Aorta (tissue), 5 donors: ENCODE data around the gene SOD2. TPM values are rescaled to one million over a fixed set of nuclear protein-coding genes. Genes with fewer than 3 reads are reported as not detected.
"Not testable (repeated sequence)": the region's sequence is repeated elsewhere in the genome, so short reads cannot be mapped to it uniquely, and the experiment has no call there.

Experiments
- ATAC-seq: fragments of 200-7000 bp; cut with Tn5 transposase; one replicate; pipeline ENCODE4 v1.9.1; 2022; ENCODE audit warnings: moderate library complexity; ENCODE audit not compliant: low FRiP score
- DNase-seq, 2 donors: peaks; one replicate each; pipeline ENCODE4 v3.0.0-alpha.2; 2020
- H3K27ac ChIP-seq, 2 donors: one replicate each; pipeline ENCODE4 v1.5.1; 2013; ENCODE audit warnings: low read length in 2 of 2, mild to moderate bottlenecking in 2 of 2, moderate library complexity in 2 of 2, control low read depth in 1 of 2, inconsistent platforms in 1 of 2, low read depth in 1 of 2
- H3K27me3 ChIP-seq, 2 donors: one replicate each; pipeline ENCODE4 v1.6.1; 2013; ENCODE audit warnings: control low read depth in 1 of 2, low read length in 1 of 2, mild to moderate bottlenecking in 1 of 2, moderate library complexity in 1 of 2; ENCODE audit not compliant: insufficient read depth in 2 of 2, control insufficient read depth in 1 of 2
- H3K36me3 ChIP-seq, 2 donors: one replicate each; pipeline ENCODE4 v1.6.1; 2013; ENCODE audit warnings: control low read depth in 1 of 2, low read length in 1 of 2, mild to moderate bottlenecking in 1 of 2; ENCODE audit not compliant: insufficient read depth in 2 of 2, control insufficient read depth in 1 of 2
- H3K4me1 ChIP-seq, 2 donors: one replicate each; pipeline ENCODE4 v1.6.1; 2013; ENCODE audit warnings: low read length in 2 of 2, control low read depth in 1 of 2, mild to moderate bottlenecking in 1 of 2, moderate library complexity in 1 of 2; ENCODE audit not compliant: insufficient read depth in 2 of 2, control insufficient read depth in 1 of 2
- H3K4me3 ChIP-seq, 2 donors: one replicate each; pipeline ENCODE4 v1.5.1; 2013; ENCODE audit warnings: low read length in 2 of 2, control low read depth in 1 of 2, mild to moderate bottlenecking in 1 of 2
- H3K9me3 ChIP-seq: one replicate; pipeline ENCODE4 v1.6.1; 2013; ENCODE audit warnings: mild to moderate bottlenecking, low read length; ENCODE audit not compliant: control insufficient read depth
- WGBS, 2 donors: extraction: QIAGEN DNeasy Blood & Tissue Kit; methylation state at CpG; one replicate each; pipeline ENCODE4 v1.1.7; 2013; 5-methylcytosine and 5-hydroxymethylcytosine counted together
- intact Hi-C, 2 donors: fragments of 100-400 bp; cut with DNase I; formaldehyde crosslinking; loops; one replicate each; pipeline versions ENCODE4 v1.14.2 to v1.15.0; 2022
- polyA plus RNA-seq, 2 donors: library from polyadenylated mRNA; stranded (reverse); fragments of 200-250 nt; gene quantifications; one replicate each; pipeline ENCODE4 v1.2.3, GENCODE V29; 2013
- total RNA-seq, 2 donors: library from RNA; stranded (reverse); fragmentation: NEBNext Ultra II Directional; extraction: Animal tissue kit (Norgen Biotek cat#: 25700); gene quantifications; one replicate each; pipeline ENCODE4 v1.2.1, GENCODE V29; 2021
- donor health status: healthy with polysubstance abuse.
- donor health status: Bipolar disorder and iron deficiency.
- donor health status: DM: no; HTN: no; CAD: no.
- donor health status: DM: no; HTN: no; CAD: no.
- donor health status: DM: yes; HTN: yes; CAD: no.

SOD2 gene
- total and polyA plus RNA-seq, 4 donors = 98.1 to 624 (median 298) TPM

DNA sequence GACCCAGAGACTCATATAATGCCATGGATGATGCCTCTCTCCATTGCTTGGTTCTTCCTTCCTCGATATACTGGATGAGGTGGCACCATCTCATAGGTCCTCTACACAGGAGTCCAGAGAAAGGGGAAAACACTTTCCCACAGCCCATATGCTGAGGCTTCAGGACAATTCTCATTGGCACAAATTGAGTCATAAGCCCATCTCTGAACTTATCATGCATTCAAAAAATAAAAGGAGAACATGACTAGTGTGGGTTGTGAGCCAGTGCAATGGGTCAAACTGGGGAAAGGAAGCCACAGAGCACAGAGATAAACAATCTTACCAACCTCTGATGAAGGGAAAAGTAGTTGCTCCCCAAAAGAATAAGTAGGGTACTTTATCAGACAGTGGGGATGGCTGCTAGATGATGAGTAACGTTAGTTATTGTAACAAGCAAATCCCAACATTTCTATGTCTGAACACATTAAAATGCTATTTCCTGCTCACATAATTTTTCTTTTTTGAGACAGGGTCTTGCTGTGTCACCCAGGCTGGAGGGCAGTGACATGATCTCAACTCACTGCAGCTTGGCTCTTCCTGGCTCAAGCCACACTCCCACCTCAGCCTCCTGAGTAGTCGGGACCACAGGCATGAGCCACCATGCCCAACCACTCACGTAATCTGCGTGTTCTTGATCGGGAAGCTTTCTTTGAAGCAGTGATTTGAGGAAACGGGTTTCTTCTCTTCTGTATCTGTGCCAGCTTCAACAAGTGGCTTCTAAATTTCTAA is 27.0 kb downstream of the SOD2 start:
- Histone ChIP-seq H3K27ac (no peak overlapping the region), H3K4me3 (no peak overlapping the region), H3K4me1 (no peaks in the 10 kb centered on the region), H3K27me3 (no peaks in the 10 kb centered on the region), H3K36me3 (no peaks in the 10 kb centered on the region), H3K9me3 (no peaks in the 10 kb centered on the region)
- intact Hi-C loops = no loop called here
- DNase-seq = no peak
- 74 to 82% methylated on average over 7 of the region's 7 CpGs for WGBS, 2 donors
- no peak for ATAC-seq

DNA sequence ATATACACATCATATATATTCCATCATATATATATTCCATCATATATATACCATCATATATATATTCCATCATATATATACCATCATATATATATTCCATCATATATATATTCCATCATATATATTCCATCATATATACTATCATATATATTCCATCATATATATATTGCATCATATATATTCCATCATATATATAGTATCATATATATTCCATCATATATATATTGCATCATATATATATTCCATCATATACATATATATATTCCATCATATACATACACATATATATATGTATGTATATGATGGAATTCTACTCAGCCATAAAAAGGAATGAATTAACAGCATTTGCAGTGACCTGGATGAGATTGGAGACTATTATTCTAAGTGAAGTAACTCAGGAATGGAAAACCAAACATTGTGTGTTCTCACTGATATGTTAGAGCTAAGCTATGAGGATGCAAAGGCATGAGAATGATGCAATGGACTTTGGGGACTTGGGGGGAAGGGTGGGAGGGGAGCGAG is 29.6 kb downstream of the SOD2 start:
- intact Hi-C loops, H3K4me3 ChIP-seq, H3K27me3 ChIP-seq, DNase-seq, ATAC-seq, H3K36me3 ChIP-seq, H3K4me1 ChIP-seq, H3K9me3 ChIP-seq, H3K27ac ChIP-seq: not testable (repeated sequence)
- WGBS, 2 donors = 68 to 81% methylated on average over 1 of the region's 1 CpG

DNA sequence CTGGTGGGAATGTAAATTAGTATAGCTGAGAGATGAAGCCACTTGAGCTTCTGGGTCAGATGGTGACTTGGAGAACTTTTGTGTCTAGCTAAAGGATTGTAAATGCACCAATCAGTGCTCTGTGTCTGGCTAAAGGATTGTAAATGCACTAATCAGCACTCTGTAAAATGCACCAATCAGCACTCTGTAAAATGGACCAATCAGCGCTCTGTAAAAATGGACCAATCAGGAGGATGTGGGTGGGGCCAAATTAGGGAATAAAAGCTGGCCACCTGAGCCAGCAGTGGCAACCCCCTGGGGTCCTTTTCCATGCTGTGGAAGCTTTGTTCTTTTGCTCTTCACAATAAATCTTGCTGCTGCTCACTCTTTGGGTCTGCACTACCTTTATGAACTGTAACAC is 31.1 kb downstream of the SOD2 start:
- H3K4me1 ChIP-seq, H3K27ac ChIP-seq, H3K36me3 ChIP-seq, H3K27me3 ChIP-seq, DNase-seq, H3K4me3 ChIP-seq, ATAC-seq, H3K9me3 ChIP-seq, intact Hi-C loops: not testable (repeated sequence)
- 97 to 100% methylated on average over 1 of the region's 1 CpG for WGBS, 2 donors

DNA sequence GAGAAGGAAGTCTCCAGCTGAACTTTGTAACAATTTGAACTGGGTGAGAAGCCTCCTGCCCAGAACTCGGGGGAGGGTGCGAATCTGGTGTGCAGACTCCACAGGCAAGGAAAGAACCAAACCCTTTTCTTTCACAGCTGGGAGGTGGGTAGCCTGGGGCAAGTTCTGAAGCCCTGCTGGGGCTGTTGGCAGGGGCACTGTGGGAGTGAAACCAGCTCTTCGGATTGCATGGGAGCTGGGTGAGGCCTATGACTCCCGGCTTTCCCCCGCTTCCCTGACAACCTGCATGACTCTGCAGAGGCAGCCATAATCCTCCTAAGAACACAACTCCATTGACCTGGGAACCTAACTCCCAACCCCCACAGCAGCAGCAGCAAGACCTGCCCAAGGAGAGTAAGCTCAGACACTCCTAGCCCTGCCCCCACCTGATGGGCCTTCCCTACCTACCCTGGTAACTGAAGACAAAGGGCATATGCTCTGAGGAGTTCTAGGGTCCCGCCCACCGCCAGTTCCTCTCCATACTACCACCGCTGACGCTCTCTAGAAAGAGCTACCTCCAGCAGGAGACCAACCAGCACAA is 37.5 kb downstream of the SOD2 start:
- ATAC-seq (no peak), DNase-seq (no peak)
- H3K27ac ChIP-seq = no peak overlapping the region
- H3K9me3 ChIP-seq = no peaks in the 10 kb centered on the region
- intact Hi-C loops = loop anchor here (2.0 to 10.0 kb wide), 3 partner anchors 191 to 487 kb away; partner anchors contain the start of gene FNDC1 (in 1 of the 2)
- H3K27me3 ChIP-seq = no peaks in the 10 kb centered on the region
- no peaks in the 10 kb centered on the region for H3K4me1 ChIP-seq
- WGBS, 2 donors = 90 to 95% methylated on average over 9 of the region's 9 CpGs
- H3K4me3 ChIP-seq = no peak overlapping the region
- H3K36me3 ChIP-seq = no peaks in the 10 kb centered on the region

DNA sequence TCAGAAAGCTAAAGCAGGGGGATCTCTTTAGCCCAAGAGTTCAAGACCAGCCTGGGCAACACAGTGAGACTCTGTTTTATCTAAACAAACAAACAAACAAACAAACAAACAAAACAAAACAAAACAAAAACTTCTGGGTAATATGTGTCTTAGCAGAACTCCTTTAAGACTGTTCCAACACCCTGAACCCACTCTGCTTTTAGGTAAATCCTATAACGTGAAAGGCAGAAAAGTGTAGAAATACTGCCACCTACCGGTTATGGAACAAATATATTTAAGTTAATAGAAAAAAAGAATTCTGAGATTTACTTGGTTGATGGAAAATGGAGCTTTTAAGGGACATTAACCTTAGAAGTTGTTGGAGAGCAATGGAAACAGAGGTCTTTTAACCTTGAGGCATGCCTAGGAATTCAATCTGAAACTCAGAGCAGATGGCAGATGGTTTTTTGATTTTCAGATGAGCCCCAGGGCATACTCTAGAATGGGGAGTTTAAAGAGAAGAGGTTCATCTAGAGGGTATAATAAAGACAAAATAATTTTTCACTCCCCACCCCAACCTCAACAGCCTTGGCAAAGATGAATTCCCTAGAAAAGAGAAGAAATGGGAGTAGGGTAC is 38.5 kb downstream of the SOD2 start:
- Histone ChIP-seq H3K9me3 (no peaks in the 10 kb centered on the region), H3K4me3 (no peak overlapping the region), H3K27me3 (no peaks in the 10 kb centered on the region), H3K27ac (no peak overlapping the region), H3K36me3 (no peaks in the 10 kb centered on the region), H3K4me1 (no peaks in the 10 kb centered on the region)
- WGBS, 2 donors = 0 to 1% methylated on average over 2 of the region's 2 CpGs
- peak; percentile 54 for ATAC-seq
- intact Hi-C loops = loop anchor here (2.0 to 10.0 kb wide), 3 partner anchors 190 to 486 kb away; partner anchors contain the start of gene FNDC1 (in 1 of the 2)
- no peak for DNase-seq

DNA sequence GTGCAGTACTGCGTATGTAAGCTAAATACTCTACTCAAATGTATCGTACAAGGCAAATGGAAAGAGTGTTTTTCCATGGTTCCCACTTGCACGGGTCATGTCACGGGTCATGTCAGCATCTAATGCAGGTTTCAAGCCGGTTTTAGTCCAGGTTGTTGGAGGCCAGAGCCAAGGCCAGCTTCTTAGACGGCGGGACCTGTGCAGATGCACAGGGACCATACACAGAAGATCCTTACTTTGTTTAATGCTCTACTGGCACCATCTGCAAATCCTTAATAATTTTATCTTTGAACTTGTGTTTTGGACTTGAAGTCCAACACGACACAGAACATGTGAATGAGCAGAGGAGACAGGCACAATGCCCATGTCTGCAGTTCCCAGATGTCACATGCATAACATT is 42.7 kb downstream of the SOD2 start:
- 80 to 84% methylated on average over 8 of the region's 8 CpGs for WGBS, 2 donors
- Histone ChIP-seq H3K4me1 (no peaks in the 10 kb centered on the region), H3K9me3 (no peaks in the 10 kb centered on the region), H3K27me3 (no peaks in the 10 kb centered on the region), H3K36me3 (no peaks in the 10 kb centered on the region), H3K4me3 (no peak overlapping the region), H3K27ac (no peak overlapping the region)
- intact Hi-C loops = loop anchor here in 1 of 2 donors (10.0 kb wide), 1 partner anchor 186 kb away; no protein-coding TSS in a partner anchor
- DNase-seq (no peak), ATAC-seq (no peak)

DNA sequence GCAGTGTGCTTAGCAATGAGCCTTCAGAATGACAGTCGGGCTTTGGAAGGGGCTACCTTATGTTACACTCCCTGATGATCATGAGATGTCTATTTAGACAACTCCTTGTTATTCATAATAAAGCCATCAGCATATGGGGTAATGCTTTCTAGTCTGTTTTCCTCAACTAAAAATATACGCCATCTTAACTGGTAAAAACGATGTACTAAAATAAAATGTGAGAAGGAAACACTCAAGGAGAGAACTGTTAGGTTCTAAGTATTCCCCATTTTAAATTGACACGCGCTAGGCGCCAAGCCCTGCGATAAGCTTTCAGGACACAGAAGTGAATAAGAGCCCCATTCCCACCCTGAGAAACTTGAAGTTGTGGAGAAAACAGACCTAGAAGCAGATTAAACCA is 43.6 kb downstream of the SOD2 start:
- ATAC-seq = no peak
- WGBS, 2 donors = 82 to 84% methylated on average over 7 of the region's 7 CpGs
- H3K27ac ChIP-seq = no peak overlapping the region
- H3K4me3 ChIP-seq = no peak overlapping the region
- no peak for DNase-seq
- no peaks in the 10 kb centered on the region for H3K4me1 ChIP-seq
- intact Hi-C loops = no loop called here
- no peaks in the 10 kb centered on the region for H3K9me3 ChIP-seq
- H3K27me3 ChIP-seq = no peaks in the 10 kb centered on the region
- no peaks in the 10 kb centered on the region for H3K36me3 ChIP-seq

DNA sequence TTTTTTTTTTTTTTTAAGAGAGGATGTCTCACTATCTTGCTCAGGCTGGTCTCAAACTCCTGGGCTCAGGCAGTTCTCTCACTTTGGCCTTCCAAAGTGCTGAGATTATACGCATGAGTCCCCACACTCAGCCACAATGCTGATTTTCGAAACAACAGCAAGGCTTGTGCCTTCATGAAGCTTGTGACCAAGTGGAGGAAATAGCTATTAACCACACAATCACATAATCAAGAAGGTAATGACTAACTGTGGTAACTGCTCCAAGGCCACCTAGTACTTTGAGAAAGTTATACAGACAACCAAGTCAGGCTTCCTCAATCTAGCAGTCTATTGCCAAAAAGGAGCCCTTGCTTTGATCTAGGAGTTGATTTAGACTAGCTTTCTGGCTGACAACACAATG is 46.3 kb downstream of the SOD2 start:
- no peak overlapping the region for H3K4me3 ChIP-seq
- ATAC-seq = no peak
- DNase-seq = no peak

More for the DNA sequence above, 46.3 kb downstream of the SOD2 start:
- Histone ChIP-seq H3K9me3 (no peaks in the 10 kb centered on the region), H3K4me1 (no peaks in the 10 kb centered on the region), H3K27ac (no peak overlapping the region), H3K27me3 (no peaks in the 10 kb centered on the region), H3K36me3 (no peaks in the 10 kb centered on the region)
- intact Hi-C loops = no loop called here
- WGBS, 2 donors = 92 to 95% methylated on average over 2 of the region's 2 CpGs
